HEK293 (cell line): ENCODE results near the gene MS4A1.

Experiments used
- CTCF ChIA-PET: fragments of 350-600 bp; formaldehyde crosslinking; extraction: SDS; loops from one replicate; lab custom pipeline; 2021; ENCODE audit warnings: antibody characterized with exemption; lab: Yijun Ruan, JAX
- POLR2A ChIA-PET: fragments of 300-600 bp; formaldehyde crosslinking; extraction: SDS; loops from one replicate; lab custom pipeline; 2020; ENCODE audit warnings: antibody characterized with exemption, inconsistent platforms; lab: Yijun Ruan, JAX
- H3K27ac ChIP-seq: fragments of 200-500 bp; sonication (Bioruptor generic); 2 replicates; pipeline ENCODE4 v1.5.1; 2014; ENCODE audit warnings: low read depth, low read length, control low read depth, inconsistent platforms; ENCODE audit errors: extremely low read depth
- H3K36me3 ChIP-seq, 2 experiments: fragments of 200-500 bp in 1 of 2; sonication (Bioruptor generic) in 1 of 2; 1 replicate in 1 of 2; 2 replicates in 1 of 2; pipeline ENCODE4 v1.5.1; 2014 to 2017; ENCODE audit warnings: inconsistent platforms in 2 of 2, low read length in 2 of 2; ENCODE audit not compliant: control insufficient read depth in 2 of 2, insufficient read depth in 1 of 2
- H3K4me1 ChIP-seq: fragments of 200-500 bp; sonication (Bioruptor generic); 2 replicates; pipeline ENCODE4 v1.5.1; 2014; ENCODE audit warnings: mild to moderate bottlenecking, low read length, inconsistent platforms; ENCODE audit not compliant: control insufficient read depth, insufficient read depth
- H3K4me3 ChIP-seq: 2 replicates; pipeline ENCODE4 v1.5.1; 2011; ENCODE audit warnings: low read depth, mild to moderate bottlenecking, control low read depth, low read length, moderate library complexity
- H3K9me3 ChIP-seq: fragments of 200-500 bp; sonication (Bioruptor generic); 2 replicates; pipeline ENCODE4 v1.5.1; 2014; ENCODE audit warnings: low read depth, low read length, inconsistent platforms; ENCODE audit not compliant: control insufficient read depth, insufficient read depth
- EGR2 ChIP-seq: fragments of 450-650 bp; formaldehyde crosslinking; IDR thresholded peaks from 2 replicates; pipeline ENCODE4 v1.5.1; 2016; ENCODE audit warnings: low read depth, missing biosample characterization, missing genetic modification characterization
- SP7 ChIP-seq: fragments of 450-650 bp; formaldehyde crosslinking; IDR thresholded peaks from 2 replicates; pipeline ENCODE4 v1.5.1; 2016; ENCODE audit warnings: missing biosample characterization, missing genetic modification characterization
- ZBTB1 ChIP-seq: fragments of 450-650 bp; formaldehyde crosslinking; IDR thresholded peaks from 2 replicates; pipeline ENCODE4 v1.5.1; 2016; ENCODE audit warnings: missing biosample characterization, missing genetic modification characterization
- ZFHX2 ChIP-seq: fragments of 450-650 bp; formaldehyde crosslinking; conservative IDR thresholded peaks from 2 replicates; pipeline ENCODE4 v1.5.1; 2016; ENCODE audit warnings: missing biosample characterization, missing genetic modification characterization
- ZFP3 ChIP-seq: fragments of 450-650 bp; formaldehyde crosslinking; IDR thresholded peaks from 2 replicates; pipeline ENCODE4 v1.5.1; 2016; ENCODE audit warnings: low read depth, missing biosample characterization, missing genetic modification characterization
- ZNF114 ChIP-seq: fragments of 450-650 bp; formaldehyde crosslinking; IDR thresholded peaks from 2 replicates; pipeline ENCODE4 v1.5.0; 2017; ENCODE audit warnings: missing biosample characterization, missing genetic modification characterization
- ZNF202 ChIP-seq: fragments of 450-650 bp; formaldehyde crosslinking; IDR thresholded peaks from 2 replicates; pipeline ENCODE4 v1.5.1; 2016; ENCODE audit warnings: missing biosample characterization, missing genetic modification characterization, borderline replicate concordance
- ZNF341 ChIP-seq: fragments of 450-650 bp; formaldehyde crosslinking; IDR thresholded peaks from 2 replicates; pipeline ENCODE4; 2016; ENCODE audit warnings: low read depth, missing biosample characterization, missing genetic modification characterization
- ZNF394 ChIP-seq: fragments of 450-650 bp; formaldehyde crosslinking; IDR thresholded peaks from 2 replicates; pipeline ENCODE4 v1.5.1; 2016; ENCODE audit warnings: missing biosample characterization, missing genetic modification characterization, mild to moderate bottlenecking, moderate library complexity, borderline replicate concordance
- ZNF510 ChIP-seq: fragments of 450-650 bp; formaldehyde crosslinking; IDR thresholded peaks from 2 replicates; pipeline ENCODE4 v1.5.1; 2018; ENCODE audit warnings: mild to moderate bottlenecking, missing genetic modification characterization, missing biosample characterization; ENCODE audit not compliant: insufficient replicate concordance
- ZNF521 ChIP-seq: fragments of 450-650 bp; formaldehyde crosslinking; IDR thresholded peaks from 2 replicates; pipeline ENCODE4 v1.5.1; 2017; ENCODE audit warnings: missing biosample characterization, mild to moderate bottlenecking, missing genetic modification characterization
- ZNF529 ChIP-seq: fragments of 450-650 bp; formaldehyde crosslinking; IDR thresholded peaks from 2 replicates; pipeline ENCODE4 v1.5.1; 2017; ENCODE audit warnings: missing genetic modification characterization, missing biosample characterization; ENCODE audit not compliant: insufficient replicate concordance
- ZNF544 ChIP-seq: fragments of 450-650 bp; formaldehyde crosslinking; IDR thresholded peaks from 2 replicates; pipeline ENCODE4 v1.5.0; 2017; ENCODE audit warnings: missing biosample characterization, missing genetic modification characterization
- ZNF548 ChIP-seq: fragments of 450-650 bp; formaldehyde crosslinking; IDR thresholded peaks from 2 replicates; pipeline ENCODE4 v1.5.1; 2016; ENCODE audit warnings: missing biosample characterization, missing genetic modification characterization
- ZNF561 ChIP-seq: fragments of 450-650 bp; IDR thresholded peaks from 2 replicates; pipeline ENCODE4 v1.5.1; 2018; ENCODE audit warnings: missing biosample characterization, missing genetic modification characterization, borderline replicate concordance
- ZNF621 ChIP-seq: fragments of 450-650 bp; formaldehyde crosslinking; IDR thresholded peaks from 2 replicates; pipeline ENCODE4 v1.5.1; 2017; ENCODE audit warnings: missing biosample characterization, missing genetic modification characterization
- TF ChIP-seq, protein P1 (sequence below): fragments of 450-650 bp; formaldehyde crosslinking; IDR thresholded peaks from 2 replicates; pipeline ENCODE4; 2016; ENCODE audit warnings: missing biosample characterization, missing genetic modification characterization
- TF ChIP-seq, protein P2 (sequence below): fragments of 450-650 bp; formaldehyde crosslinking; IDR thresholded peaks from 2 replicates; pipeline ENCODE4 v1.5.1; 2016; ENCODE audit warnings: missing biosample characterization, missing genetic modification characterization
- TF ChIP-seq, protein P3 (sequence below): fragments of 450-650 bp; formaldehyde crosslinking; IDR thresholded peaks from 2 replicates; pipeline ENCODE4 v1.5.1; 2016; ENCODE audit warnings: missing biosample characterization, missing genetic modification characterization

The MS4A1 gene

DNA sequence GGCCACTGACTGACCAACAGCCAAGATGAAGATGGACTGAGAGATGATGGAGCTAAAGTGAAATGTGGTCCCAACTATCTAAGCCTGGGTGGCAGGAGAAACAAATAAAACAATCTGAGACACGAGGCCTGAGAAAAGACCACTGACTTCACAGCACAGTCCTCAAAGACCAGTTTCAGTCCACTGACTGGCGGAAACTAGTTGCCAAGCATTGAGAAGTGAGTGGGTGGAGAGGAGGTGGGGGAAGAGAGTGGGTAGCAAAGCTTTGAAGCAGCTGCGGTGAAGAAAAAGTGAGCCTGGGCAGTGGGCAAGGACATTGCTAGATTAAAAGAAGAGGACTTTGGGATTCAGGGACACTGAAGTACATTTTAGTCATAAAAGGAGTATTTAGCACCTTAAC is 1.9 kb downstream of the MS4A1 start:
- CTCF ChIA-PET, result no interaction called here
- H3K27ac ChIP-seq, result no peak overlapping the region
- H3K36me3 ChIP-seq, result no peaks in the 10 kb centered on the region
- POLR2A ChIA-PET, result no interaction called here
- H3K9me3 ChIP-seq, result no peaks in the 10 kb centered on the region
- no peak overlapping the region for H3K4me3 ChIP-seq
- peak; percentile 17; the same call in 1 of the 2 replicates for TF ChIP-seq EGR2 (tag by site-specific recombination)
- 0 out of 2 replicates have a peak, but pooled peaks have one; percentile 24 for TF ChIP-seq ZFHX2
- no peak for TF ChIP-seq ZNF521 (tag by site-specific recombination)
- H3K4me1 ChIP-seq, result no peaks in the 10 kb centered on the region

DNA sequence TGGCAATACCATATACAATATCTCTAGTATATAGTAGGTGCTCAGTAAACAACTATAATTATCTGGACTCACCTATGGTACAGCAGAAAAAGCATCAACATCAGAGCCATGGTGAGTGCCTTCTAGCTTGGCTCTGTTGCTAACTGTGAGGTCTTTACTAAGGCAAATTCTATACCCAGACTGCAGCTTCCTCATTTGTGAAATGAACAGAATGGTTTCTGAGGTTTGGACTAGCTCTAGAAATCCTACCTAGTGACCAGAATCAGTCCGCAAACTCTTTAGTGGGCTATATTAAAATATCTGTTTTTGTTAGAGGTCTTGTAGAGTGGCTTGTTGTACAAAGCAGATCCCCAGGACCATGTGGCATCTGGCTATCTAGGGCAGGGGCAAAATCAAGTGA is 3.7 kb downstream of the MS4A1 start:
- H3K36me3 ChIP-seq, result no peaks in the 10 kb centered on the region
- TF ChIP-seq ZNF621 (no peak), ZNF202 (no peak), ZFP3 (tag by site-specific recombination) (no peak), ZNF114 (tag by site-specific recombination) (no peak), ZNF510 (no peak), ZNF394 (tag by site-specific recombination) (no peak), ZNF544 (no peak), ZBTB1 (tag by site-specific recombination) (no peak), ZNF561 (no peak), ZNF548 (tag by site-specific recombination) (no peak), SP7 (tag by site-specific recombination) (no peak), ZNF341 (tag by site-specific recombination) (no peak), ZNF529 (tag by site-specific recombination) (no peak)
- TF ChIP-seq, protein P1, sequence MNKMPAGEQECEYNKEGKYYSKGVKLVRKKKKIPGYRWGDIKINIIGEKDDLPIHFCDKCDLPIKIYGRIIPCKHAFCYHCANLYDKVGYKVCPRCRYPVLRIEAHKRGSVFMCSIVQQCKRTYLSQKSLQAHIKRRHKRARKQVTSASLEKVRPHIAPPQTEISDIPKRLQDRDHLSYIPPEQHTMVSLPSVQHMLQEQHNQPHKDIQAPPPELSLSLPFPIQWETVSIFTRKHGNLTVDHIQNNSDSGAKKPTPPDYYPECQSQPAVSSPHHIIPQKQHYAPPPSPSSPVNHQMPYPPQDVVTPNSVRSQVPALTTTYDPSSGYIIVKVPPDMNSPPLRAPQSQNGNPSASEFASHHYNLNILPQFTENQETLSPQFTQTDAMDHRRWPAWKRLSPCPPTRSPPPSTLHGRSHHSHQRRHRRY (tag by site-specific recombination), result no peak
- TF ChIP-seq, protein P2, sequence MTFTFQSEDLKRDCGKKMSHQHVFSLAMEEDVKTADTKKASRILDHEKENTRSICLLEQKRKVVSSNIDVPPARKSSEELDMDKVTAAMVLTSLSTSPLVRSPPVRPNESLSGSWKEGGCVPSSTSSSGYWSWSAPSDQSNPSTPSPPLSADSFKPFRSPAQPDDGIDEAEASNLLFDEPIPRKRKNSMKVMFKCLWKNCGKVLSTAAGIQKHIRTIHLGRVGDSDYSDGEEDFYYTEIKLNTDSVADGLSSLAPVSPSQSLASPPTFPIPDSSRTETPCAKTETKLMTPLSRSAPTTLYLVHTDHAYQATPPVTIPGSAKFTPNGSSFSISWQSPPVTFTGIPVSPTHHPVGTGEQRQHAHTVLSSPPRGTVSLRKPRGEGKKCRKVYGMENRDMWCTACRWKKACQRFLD, result no peak
- TF ChIP-seq, protein P3, sequence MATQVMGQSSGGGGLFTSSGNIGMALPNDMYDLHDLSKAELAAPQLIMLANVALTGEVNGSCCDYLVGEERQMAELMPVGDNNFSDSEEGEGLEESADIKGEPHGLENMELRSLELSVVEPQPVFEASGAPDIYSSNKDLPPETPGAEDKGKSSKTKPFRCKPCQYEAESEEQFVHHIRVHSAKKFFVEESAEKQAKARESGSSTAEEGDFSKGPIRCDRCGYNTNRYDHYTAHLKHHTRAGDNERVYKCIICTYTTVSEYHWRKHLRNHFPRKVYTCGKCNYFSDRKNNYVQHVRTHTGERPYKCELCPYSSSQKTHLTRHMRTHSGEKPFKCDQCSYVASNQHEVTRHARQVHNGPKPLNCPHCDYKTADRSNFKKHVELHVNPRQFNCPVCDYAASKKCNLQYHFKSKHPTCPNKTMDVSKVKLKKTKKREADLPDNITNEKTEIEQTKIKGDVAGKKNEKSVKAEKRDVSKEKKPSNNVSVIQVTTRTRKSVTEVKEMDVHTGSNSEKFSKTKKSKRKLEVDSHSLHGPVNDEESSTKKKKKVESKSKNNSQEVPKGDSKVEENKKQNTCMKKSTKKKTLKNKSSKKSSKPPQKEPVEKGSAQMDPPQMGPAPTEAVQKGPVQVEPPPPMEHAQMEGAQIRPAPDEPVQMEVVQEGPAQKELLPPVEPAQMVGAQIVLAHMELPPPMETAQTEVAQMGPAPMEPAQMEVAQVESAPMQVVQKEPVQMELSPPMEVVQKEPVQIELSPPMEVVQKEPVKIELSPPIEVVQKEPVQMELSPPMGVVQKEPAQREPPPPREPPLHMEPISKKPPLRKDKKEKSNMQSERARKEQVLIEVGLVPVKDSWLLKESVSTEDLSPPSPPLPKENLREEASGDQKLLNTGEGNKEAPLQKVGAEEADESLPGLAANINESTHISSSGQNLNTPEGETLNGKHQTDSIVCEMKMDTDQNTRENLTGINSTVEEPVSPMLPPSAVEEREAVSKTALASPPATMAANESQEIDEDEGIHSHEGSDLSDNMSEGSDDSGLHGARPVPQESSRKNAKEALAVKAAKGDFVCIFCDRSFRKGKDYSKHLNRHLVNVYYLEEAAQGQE (tag by site-specific recombination), result no peak
- TF ChIP-seq, all 188 proteins: peak for 0
- ChIA-PET POLR2A (no interaction called here), CTCF (no interaction called here)
- Histone ChIP-seq H3K4me1 (no peaks in the 10 kb centered on the region), H3K27ac (no peak overlapping the region), H3K4me3 (no peak overlapping the region), H3K9me3 (no peaks in the 10 kb centered on the region)
